ENCODE measurements around the gene PCNX1. TPM values are rescaled to one million over a fixed set of nuclear protein-coding genes. Genes with fewer than 3 reads are reported as not detected.

Gene PCNX1
- total and polyA plus RNA-seq, 2 of the 4 experiments (the other 2 are of a cell fraction) = 15.0 to 43.7 TPM

DNA sequence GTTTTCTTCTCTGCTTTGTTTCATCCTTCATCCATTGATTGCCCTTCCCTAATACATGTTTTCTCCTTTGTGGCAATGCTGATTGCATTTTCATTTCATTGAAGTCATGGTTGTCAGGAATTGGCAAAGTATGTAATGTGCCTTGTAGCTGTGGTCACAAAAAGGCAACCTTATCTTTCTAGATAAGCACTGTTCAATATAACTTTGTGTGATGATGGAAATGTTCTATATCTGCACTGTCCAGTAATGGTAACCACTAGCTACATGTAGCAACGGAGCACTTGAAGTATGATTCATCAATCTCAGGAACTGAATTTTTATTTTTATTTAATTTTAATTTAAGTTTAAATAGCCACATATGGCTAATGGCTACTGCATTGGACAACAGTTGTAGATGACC, 79.8 kb downstream of the PCNX1 start:
- Histone ChIP-seq H3K36me3 (ENCODE audit: control insufficient read depth, insufficient read depth, low read length) (peaks cover 5% of the 10 kb centered on the region; the same call in 1 of the 2 replicates), H4K8ac (ENCODE audit: low read depth in 2 of 2, low read length in 2 of 2) (no peak overlapping the region), H2BK15ac (ENCODE audit: low read depth, low read length) (no peak overlapping the region), H2AK9ac (replicated peaks; ENCODE audit: low read depth, low read length, poor library complexity) (no peak overlapping the region), H2BK20ac (ENCODE audit: low read depth, low read length) (no peak overlapping the region), H3K27ac (ENCODE audit: insufficient read depth, low read length) (no peak overlapping the region), H3K4me1 (ENCODE audit: control insufficient read depth, insufficient read depth, low read length) (peaks cover 2% of the 10 kb centered on the region; the same call in 1 of the 2 replicates), H4K20me1 (ENCODE audit: insufficient read depth, low read length) (peaks cover 5% of the 10 kb centered on the region; the same call in 1 of the 2 replicates), H3K23ac (ENCODE audit: low read depth, low read length) (no peak overlapping the region), H3K9me3 (ENCODE audit: control insufficient read depth, insufficient read depth, low read length) (no peaks in the 10 kb centered on the region), H2AK5ac (ENCODE audit: low read depth, low read length) (no peak overlapping the region), H3K56ac (ENCODE audit: extremely low read depth, insufficient read depth, low read length) (no peak overlapping the region), H3K9ac (ENCODE audit: low read depth, low read length) (no peak overlapping the region), H2BK5ac (ENCODE audit: low read depth, low read length, poor library complexity, severe bottlenecking) (no peak overlapping the region), H4K91ac (ENCODE audit: insufficient read depth, low read depth, low read length) (no peak overlapping the region), H3K18ac (ENCODE audit: low read depth, low read length) (no peak overlapping the region; the same call in 1 of the 2 replicates), H3K9me1 (ENCODE audit: insufficient read depth, low read length) (peaks cover 3% of the 10 kb centered on the region), H3K79me1 (ENCODE audit: low read depth in 1 of 2, low read length in 2 of 2) (peaks cover 9 to 17% of the 10 kb centered on the region in 2 experiments; a peak in 3 of 4 replicates), H2BK120ac (ENCODE audit: low read depth, low read length) (no peak overlapping the region), H3K4me3 (ENCODE audit: insufficient read depth, low read depth, low read length) (no peak overlapping the region), H3K14ac (replicated peaks; ENCODE audit: low read depth, low read length) (no peak overlapping the region), H3K27me3 (ENCODE audit: control insufficient read depth, insufficient read depth, low read length) (no peaks in the 10 kb centered on the region), H2AFZ (replicated peaks; ENCODE audit: low read length, poor library complexity) (no peak overlapping the region), H3K4me2 (ENCODE audit: low read depth, low read length) (no peak overlapping the region), H4K5ac (ENCODE audit: low read depth, low read length) (no peak overlapping the region), H3K4ac (ENCODE audit: low read depth, low read length) (no peak overlapping the region)
- in situ Hi-C loops (cut with MboI; ENCODE audit: low sequenced_read_pairs) (no loop called here), intact Hi-C loops (cut with micrococcal nuclease) (no loop called here), dilution Hi-C loops (cut with HindIII; ENCODE audit: low sequenced_read_pairs, unreplicated experiment) (no loop called here)
- ATAC-seq (ENCODE audit: low read depth) = no peak
- ChIA-PET POLR2A (ENCODE audit: unreplicated experiment) (no interaction called here), CTCF (no interaction called here)
- no peak for TF ChIP-seq SMC3 (IDR thresholded peaks at IDR 0.05; ENCODE audit: low read depth, low read length)
- TF ChIP-seq RFX5 (IDR thresholded peaks at IDR 0.05; ENCODE audit: low read depth, low read length) = no peak
- no peak for TF ChIP-seq NFE2L2 (IDR thresholded peaks at IDR 0.05; ENCODE audit: low read depth, low read length)
- no peak for TF ChIP-seq MXI1 (IDR thresholded peaks at IDR 0.05; ENCODE audit: borderline replicate concordance, low read depth, low read length)
- TF ChIP-seq, protein P1, sequence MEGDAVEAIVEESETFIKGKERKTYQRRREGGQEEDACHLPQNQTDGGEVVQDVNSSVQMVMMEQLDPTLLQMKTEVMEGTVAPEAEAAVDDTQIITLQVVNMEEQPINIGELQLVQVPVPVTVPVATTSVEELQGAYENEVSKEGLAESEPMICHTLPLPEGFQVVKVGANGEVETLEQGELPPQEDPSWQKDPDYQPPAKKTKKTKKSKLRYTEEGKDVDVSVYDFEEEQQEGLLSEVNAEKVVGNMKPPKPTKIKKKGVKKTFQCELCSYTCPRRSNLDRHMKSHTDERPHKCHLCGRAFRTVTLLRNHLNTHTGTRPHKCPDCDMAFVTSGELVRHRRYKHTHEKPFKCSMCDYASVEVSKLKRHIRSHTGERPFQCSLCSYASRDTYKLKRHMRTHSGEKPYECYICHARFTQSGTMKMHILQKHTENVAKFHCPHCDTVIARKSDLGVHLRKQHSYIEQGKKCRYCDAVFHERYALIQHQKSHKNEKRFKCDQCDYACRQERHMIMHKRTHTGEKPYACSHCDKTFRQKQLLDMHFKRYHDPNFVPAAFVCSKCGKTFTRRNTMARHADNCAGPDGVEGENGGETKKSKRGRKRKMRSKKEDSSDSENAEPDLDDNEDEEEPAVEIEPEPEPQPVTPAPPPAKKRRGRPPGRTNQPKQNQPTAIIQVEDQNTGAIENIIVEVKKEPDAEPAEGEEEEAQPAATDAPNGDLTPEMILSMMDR (conservative IDR thresholded peaks at IDR 0.05; ENCODE audit: low read depth, low read length) = no peak
- no peak for TF ChIP-seq RAD21 (IDR thresholded peaks at IDR 0.05; ENCODE audit: low read length)
- TF ChIP-seq MAFK (IDR thresholded peaks at IDR 0.05; ENCODE audit: low read depth, low read length) = no peak
- TF ChIP-seq, protein P2, sequence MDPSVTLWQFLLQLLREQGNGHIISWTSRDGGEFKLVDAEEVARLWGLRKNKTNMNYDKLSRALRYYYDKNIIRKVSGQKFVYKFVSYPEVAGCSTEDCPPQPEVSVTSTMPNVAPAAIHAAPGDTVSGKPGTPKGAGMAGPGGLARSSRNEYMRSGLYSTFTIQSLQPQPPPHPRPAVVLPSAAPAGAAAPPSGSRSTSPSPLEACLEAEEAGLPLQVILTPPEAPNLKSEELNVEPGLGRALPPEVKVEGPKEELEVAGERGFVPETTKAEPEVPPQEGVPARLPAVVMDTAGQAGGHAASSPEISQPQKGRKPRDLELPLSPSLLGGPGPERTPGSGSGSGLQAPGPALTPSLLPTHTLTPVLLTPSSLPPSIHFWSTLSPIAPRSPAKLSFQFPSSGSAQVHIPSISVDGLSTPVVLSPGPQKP (IDR thresholded peaks at IDR 0.05; ENCODE audit: borderline replicate concordance, low read depth, low read length) = no peak
- TF ChIP-seq MAZ (IDR thresholded peaks at IDR 0.05; ENCODE audit: borderline replicate concordance, low read depth, low read length) = no peak
- TF ChIP-seq CEBPB (IDR thresholded peaks at IDR 0.05; ENCODE audit: low read depth, low read length) = no peak
- TF ChIP-seq RCOR1 (IDR thresholded peaks at IDR 0.05; ENCODE audit: insufficient replicate concordance, low read length) = no peak
- no TSS peak for BruUV-seq (replicated peaks)
- no CpG with 5 or more reads among the region's 1 CpG for WGBS, 2 experiments (ENCODE audit: extremely low coverage in 2 of 2, insufficient read length in 1 of 2)
- DNase-seq = peak; percentile 4
